Colonic mucosa (tissue), 4 donors: ENCODE data around the gene TSPAN3. TPM values are rescaled to one million over a fixed set of nuclear protein-coding genes. Genes with fewer than 3 reads are reported as not detected.

Experiments used
- DNase-seq: peaks from one replicate; pipeline ENCODE4 v3.0.0-alpha.2; 2020
- H3K27ac ChIP-seq: fragments of 200-600 bp; one replicate; pipeline ENCODE4 v1.8.0; 2021
- H3K27me3 ChIP-seq: fragments of 200-600 bp; one replicate; pipeline ENCODE4 v1.8.0; 2021
- H3K36me3 ChIP-seq: fragments of 200-600 bp; one replicate; pipeline ENCODE4 v1.8.0; 2021
- H3K4me1 ChIP-seq: fragments of 200-600 bp; one replicate; pipeline ENCODE4 v1.8.0; 2021; ENCODE audit warnings: mild to moderate bottlenecking
- H3K4me3 ChIP-seq: fragments of 200-600 bp; one replicate; pipeline ENCODE4 v1.8.0; 2021
- H3K9ac ChIP-seq, 2 donors: one replicate each; pipeline ENCODE4 v1.7.0; 2013; ENCODE audit warnings: control low read depth in 2 of 2, low read depth in 2 of 2, low read length in 2 of 2
- H3K9me3 ChIP-seq: fragments of 200-600 bp; one replicate; pipeline ENCODE4 v1.8.0; 2021
- intact Hi-C: fragments of 100-400 bp; cut with DNase I; formaldehyde crosslinking; loops from one replicate; pipeline ENCODE4 v1.14.1; 2022
- total RNA-seq, 2 donors: library from RNA; stranded (reverse); fragmentation: NEBNext Ultra II Directional in 1 of 2; extraction: Animal tissue kit (Norgen Biotek cat#: 25700) in 1 of 2; gene quantifications; one replicate each; pipeline ENCODE4 v1.2.1, GENCODE V29; 2021
- TF ChIP-seq, protein P1 (sequence below): fragments of 200-600 bp; IDR thresholded peaks from one replicate; pipeline ENCODE4 v1.8.0; 2022; ENCODE audit warnings: antibody characterized with exemption, mild to moderate bottlenecking
- donor health status: healthy.
- donor health status: DM: no; HTN: no; CAD: no.
- donor health status: DM: no; HTN: no; CAD: no.

TSPAN3 gene
- total RNA-seq, 2 donors from 2014 or later = 594 to 841 TPM

DNA sequence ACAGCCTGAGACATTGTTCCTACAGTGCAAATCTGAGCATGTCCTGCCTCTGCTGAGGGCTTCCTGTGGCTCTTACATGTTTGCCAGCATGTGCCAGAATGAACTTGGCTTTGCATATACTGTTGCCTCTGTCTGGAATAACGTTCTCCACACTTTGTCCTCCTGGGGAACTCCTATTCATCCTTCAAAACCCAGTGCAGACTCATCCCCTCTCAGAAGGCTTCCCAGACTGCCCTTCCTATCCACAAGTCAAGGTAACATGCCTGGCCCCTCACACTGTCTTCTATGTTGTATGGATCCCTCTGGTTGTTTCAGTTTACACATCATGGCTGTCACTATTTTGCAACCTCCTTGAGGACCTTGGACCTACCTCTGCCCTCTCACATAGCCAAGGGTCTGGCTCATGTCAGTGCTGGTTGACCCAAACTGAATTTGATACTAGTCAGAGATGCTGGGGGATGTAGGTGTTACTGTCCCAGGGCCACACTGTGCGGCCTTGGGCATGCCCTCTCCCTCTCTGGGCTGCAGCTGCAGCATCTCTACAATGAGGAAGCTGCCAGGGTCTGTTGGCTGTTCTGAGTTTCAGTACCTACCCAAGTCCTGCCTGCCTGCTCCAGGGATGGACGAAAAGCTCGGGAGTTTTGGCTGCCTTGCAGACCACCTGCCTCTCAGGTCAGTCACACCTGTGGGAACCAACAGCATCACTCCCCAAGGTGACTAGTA lies 29.0 kb upstream of the TSPAN3 start:
- H3K4me1 ChIP-seq = no peaks in the 10 kb centered on the region
- intact Hi-C loops = loop anchor here (10.0 kb wide), 1 partner anchor 725 kb away; no protein-coding TSS in a partner anchor
- DNase-seq = no peak
- H3K4me3 ChIP-seq = no peak overlapping the region
- TF ChIP-seq, protein P1, sequence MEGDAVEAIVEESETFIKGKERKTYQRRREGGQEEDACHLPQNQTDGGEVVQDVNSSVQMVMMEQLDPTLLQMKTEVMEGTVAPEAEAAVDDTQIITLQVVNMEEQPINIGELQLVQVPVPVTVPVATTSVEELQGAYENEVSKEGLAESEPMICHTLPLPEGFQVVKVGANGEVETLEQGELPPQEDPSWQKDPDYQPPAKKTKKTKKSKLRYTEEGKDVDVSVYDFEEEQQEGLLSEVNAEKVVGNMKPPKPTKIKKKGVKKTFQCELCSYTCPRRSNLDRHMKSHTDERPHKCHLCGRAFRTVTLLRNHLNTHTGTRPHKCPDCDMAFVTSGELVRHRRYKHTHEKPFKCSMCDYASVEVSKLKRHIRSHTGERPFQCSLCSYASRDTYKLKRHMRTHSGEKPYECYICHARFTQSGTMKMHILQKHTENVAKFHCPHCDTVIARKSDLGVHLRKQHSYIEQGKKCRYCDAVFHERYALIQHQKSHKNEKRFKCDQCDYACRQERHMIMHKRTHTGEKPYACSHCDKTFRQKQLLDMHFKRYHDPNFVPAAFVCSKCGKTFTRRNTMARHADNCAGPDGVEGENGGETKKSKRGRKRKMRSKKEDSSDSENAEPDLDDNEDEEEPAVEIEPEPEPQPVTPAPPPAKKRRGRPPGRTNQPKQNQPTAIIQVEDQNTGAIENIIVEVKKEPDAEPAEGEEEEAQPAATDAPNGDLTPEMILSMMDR = no peak
- H3K27ac ChIP-seq = no peak overlapping the region
- H3K27me3 ChIP-seq = no peaks in the 10 kb centered on the region
- H3K9me3 ChIP-seq = no peaks in the 10 kb centered on the region
- no peak overlapping the region for H3K9ac ChIP-seq
- no peaks in the 10 kb centered on the region for H3K36me3 ChIP-seq

DNA sequence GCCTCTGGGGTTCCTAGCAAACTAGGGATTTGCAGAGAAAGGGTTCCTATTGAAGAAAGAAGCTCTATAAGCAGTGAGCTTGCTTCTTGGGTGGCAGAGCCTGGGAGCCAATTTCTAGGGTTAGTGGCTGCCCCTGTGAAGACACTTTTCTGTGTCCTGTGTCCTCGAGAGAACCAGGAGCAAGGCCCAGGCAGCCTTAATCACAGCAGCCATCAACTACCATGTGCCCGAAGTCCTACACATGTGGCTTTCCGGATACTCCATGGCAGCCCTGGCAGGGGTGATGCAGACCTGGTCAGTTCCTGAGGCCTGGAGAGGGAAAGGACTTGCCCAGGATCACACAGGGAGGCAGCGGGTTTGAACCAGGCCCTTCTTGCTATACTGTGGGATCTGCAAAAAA lies 27.7 kb upstream of the TSPAN3 start:
- no peak for DNase-seq
- TF ChIP-seq, protein P1 = no peak
- Histone ChIP-seq H3K27me3 (no peaks in the 10 kb centered on the region), H3K4me3 (no peak overlapping the region), H3K4me1 (no peaks in the 10 kb centered on the region), H3K9ac (no peak overlapping the region), H3K27ac (no peak overlapping the region), H3K36me3 (no peaks in the 10 kb centered on the region), H3K9me3 (no peaks in the 10 kb centered on the region)
- intact Hi-C loops = no loop called here

DNA sequence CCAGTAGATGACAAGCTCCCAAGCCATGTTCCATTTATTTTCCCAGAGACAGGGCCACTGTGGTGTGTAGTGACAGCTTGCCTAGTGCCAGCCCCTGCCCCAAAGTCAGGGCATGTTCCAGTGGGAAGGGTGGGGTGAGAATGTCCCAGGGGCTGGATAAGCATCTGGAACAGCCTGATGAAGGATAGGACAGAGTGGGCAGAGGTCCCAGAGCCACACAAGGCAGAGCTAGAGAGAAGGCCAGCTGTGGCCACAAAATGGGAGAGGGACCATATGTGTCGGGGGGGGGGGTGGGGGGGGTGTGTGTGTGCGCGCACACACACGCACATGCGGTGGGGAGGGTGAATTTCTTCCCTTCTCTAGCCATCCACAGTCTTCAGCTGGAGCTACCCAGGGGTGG lies 27.0 kb upstream of the TSPAN3 start:
- no peak for DNase-seq
- intact Hi-C loops = no loop called here
- Histone ChIP-seq H3K9me3 (no peaks in the 10 kb centered on the region), H3K36me3 (no peaks in the 10 kb centered on the region), H3K27ac (no peak overlapping the region), H3K4me3 (no peak overlapping the region), H3K9ac (no peak overlapping the region), H3K27me3 (no peaks in the 10 kb centered on the region), H3K4me1 (no peaks in the 10 kb centered on the region)
- TF ChIP-seq, protein P1 = no peak

DNA sequence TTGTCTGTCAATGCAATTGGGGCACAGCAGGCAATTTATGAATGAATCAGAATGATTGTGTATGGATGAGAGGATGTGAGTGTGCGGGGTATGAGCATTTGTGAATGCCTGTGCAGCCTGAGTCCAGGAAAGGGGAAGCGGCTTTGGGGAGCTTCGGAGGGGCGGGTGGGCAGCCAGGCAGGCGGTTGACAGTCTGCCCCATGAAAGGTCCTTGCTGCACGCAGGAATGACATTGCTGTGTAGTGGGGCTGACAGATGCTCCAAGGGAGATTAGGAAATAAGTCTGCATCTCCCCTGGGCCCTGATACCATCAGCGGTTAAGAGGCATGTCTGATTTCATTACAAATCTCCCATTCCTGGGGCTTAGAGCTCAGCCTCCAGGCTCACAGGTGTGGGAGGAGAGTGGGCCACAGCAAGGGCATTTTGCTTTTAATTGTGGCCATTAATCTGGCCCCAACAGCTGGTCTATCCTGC lies 26.4 kb upstream of the TSPAN3 start:
- TF ChIP-seq, protein P1 = no peak
- DNase-seq = no peak
- Histone ChIP-seq H3K27ac (no peak overlapping the region), H3K36me3 (no peaks in the 10 kb centered on the region), H3K4me3 (no peak overlapping the region), H3K4me1 (no peaks in the 10 kb centered on the region), H3K9me3 (no peaks in the 10 kb centered on the region), H3K27me3 (no peaks in the 10 kb centered on the region), H3K9ac (no peak overlapping the region)
- intact Hi-C loops = no loop called here

DNA sequence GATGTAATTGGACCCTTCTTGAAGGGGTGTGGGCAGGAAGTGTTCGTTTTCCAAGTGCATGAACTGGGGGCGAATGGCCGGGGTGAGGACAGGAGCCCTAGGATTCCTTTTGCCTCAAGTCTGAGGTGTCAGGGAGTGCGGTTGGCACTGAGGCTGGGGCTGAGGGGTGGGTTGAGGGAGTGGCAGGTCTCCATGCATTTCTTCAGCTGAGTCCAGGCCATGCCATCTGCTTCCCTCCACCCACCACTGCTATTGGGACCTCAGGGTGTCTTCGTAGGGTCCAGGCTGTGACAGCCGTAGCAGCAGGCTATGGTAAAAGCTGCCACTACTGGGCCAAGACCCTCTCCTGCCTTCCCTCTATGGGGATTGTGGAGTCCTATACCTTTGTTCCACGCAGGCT lies 25.6 kb upstream of the TSPAN3 start:
- intact Hi-C loops = no loop called here
- DNase-seq = no peak
- Histone ChIP-seq H3K27me3 (no peaks in the 10 kb centered on the region), H3K9ac (no peak overlapping the region), H3K9me3 (no peaks in the 10 kb centered on the region), H3K27ac (no peak overlapping the region), H3K36me3 (no peaks in the 10 kb centered on the region), H3K4me1 (no peaks in the 10 kb centered on the region), H3K4me3 (no peak overlapping the region)
- TF ChIP-seq, protein P1 = no peak
